ENCODE measurements around the gene ORM2.

GRCh38 chr9:114370251-114370967 lies 40.7 kb downstream of the ORM2 start:
- no peak for TF ChIP-seq POLR2AphosphoS5 (IDR thresholded peaks at IDR 0.05; ENCODE audit: low read depth, low read length)
- no peak for TF ChIP-seq JUND (IDR thresholded peaks at IDR 0.05)
- no peak for TF ChIP-seq CTCF (IDR thresholded peaks at IDR 0.05)

Measured in SK-N-SH (cell line).